ENCODE results near the gene BRD4.
"Not testable (repeated sequence)": the region's sequence is repeated elsewhere in the genome, so short reads cannot be mapped to it uniquely, and the experiment has no call there.

The BRD4 gene

DNA sequence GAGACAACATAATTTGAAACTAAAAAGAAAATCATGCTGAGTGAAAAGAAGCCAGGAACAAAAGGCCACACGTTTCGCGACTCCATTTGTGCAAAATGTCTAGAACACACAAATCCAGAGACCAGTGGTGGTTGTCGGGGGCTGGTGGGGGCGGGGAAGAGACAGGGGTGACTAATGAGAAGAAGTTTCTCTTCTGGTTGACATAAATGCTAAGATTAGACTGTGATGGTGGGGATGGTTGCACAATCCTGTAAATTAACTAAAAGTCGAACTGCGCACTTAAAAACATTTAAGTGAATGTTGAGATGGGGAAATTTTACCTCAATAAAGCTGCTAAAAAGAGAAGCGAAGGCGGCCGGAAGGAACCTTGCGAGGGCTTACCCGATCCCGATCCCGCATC is 40.1 kb upstream of the BRD4 start:
- Histone ChIP-seq H3K27me3 (ENCODE audit: control insufficient read depth, insufficient read depth, low read length) (no peaks in the 10 kb centered on the region), H3K4me3 (ENCODE audit: low read depth, low read length) (no peak overlapping the region), H3K4me1 (ENCODE audit: control insufficient read depth, insufficient read depth, low read length) (no peaks in the 10 kb centered on the region), H3K27ac (ENCODE audit: low read depth, low read length) (no peak overlapping the region), H3K36me3 (ENCODE audit: control insufficient read depth, insufficient read depth, low read length) (peaks cover 63% of the 10 kb centered on the region), H3K9me3 (ENCODE audit: control insufficient read depth, insufficient read depth, low read length) (no peaks in the 10 kb centered on the region), H3K9ac (ENCODE audit: low read depth, low read length) (no peak overlapping the region)

- H3K36me3 ChIP-seq (ENCODE audit: control insufficient read depth, insufficient read depth, low read length) = peaks cover 69% of the 10 kb centered on the region
- H3K9ac ChIP-seq (ENCODE audit: low read depth, low read length) = no peak overlapping the region
- H3K9me3 ChIP-seq (ENCODE audit: control insufficient read depth, insufficient read depth, low read length) = no peaks in the 10 kb centered on the region
Observed at GRCh38 chr19:15371786-15372380, 39.5 kb upstream of the BRD4 start.

DNA sequence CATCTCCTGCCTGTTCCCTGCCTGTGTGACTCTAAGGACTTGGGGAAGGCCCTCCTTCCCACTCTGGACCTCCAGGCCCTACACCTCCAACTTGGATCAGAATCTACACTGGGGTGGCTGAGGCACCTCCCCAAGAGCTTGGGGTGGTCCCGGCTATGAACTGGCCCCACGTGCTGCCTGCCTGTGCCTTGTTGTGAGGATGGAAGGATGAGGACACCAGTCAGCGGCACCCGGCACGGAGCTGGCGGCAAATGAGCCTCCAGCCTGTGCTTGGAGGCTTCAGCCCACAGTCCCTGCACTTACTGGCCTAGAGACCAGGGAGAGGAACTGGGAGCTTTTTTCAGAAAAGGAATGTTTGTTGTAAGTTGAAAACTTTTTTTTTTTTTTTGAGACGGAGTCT is 38.8 kb upstream of the BRD4 start:
- H3K9me3 ChIP-seq (ENCODE audit: control insufficient read depth, insufficient read depth, low read length) = no peaks in the 10 kb centered on the region
- H3K9ac ChIP-seq (ENCODE audit: low read depth, low read length) = no peak overlapping the region
- H3K36me3 ChIP-seq (ENCODE audit: control insufficient read depth, insufficient read depth, low read length) = peaks cover 75% of the 10 kb centered on the region
- H3K4me3 ChIP-seq (ENCODE audit: low read depth, low read length) = no peak overlapping the region
- no peaks in the 10 kb centered on the region for H3K4me1 ChIP-seq (ENCODE audit: control insufficient read depth, insufficient read depth, low read length)
- H3K27ac ChIP-seq (ENCODE audit: low read depth, low read length) = no peak overlapping the region
- no peaks in the 10 kb centered on the region for H3K27me3 ChIP-seq (ENCODE audit: control insufficient read depth, insufficient read depth, low read length)

More at GRCh38 chr19:15371786-15372380, 39.5 kb upstream of the BRD4 start:
- Histone ChIP-seq H3K27me3 (ENCODE audit: control insufficient read depth, insufficient read depth, low read length) (no peaks in the 10 kb centered on the region), H3K27ac (ENCODE audit: low read depth, low read length) (no peak overlapping the region), H3K4me3 (ENCODE audit: low read depth, low read length) (no peak overlapping the region), H3K4me1 (ENCODE audit: control insufficient read depth, insufficient read depth, low read length) (no peaks in the 10 kb centered on the region)

- Histone ChIP-seq H3K9ac (ENCODE audit: low read depth, low read length) (no peak overlapping the region), H3K9me3 (ENCODE audit: control insufficient read depth, insufficient read depth, low read length) (no peaks in the 10 kb centered on the region), H3K36me3 (ENCODE audit: control insufficient read depth, insufficient read depth, low read length) (peaks cover 90% of the 10 kb centered on the region), H3K27me3 (ENCODE audit: control insufficient read depth, insufficient read depth, low read length) (no peaks in the 10 kb centered on the region), H3K4me3 (ENCODE audit: low read depth, low read length) (no peak overlapping the region), H3K4me1 (ENCODE audit: control insufficient read depth, insufficient read depth, low read length) (no peaks in the 10 kb centered on the region), H3K27ac (ENCODE audit: low read depth, low read length) (no peak overlapping the region)
Observed at GRCh38 chr19:15369594-15369891, 37.2 kb upstream of the BRD4 start.

GRCh38 chr19:15368798-15369593 is 36.7 kb upstream of the BRD4 start:
- H3K4me1 ChIP-seq (ENCODE audit: control insufficient read depth, insufficient read depth, low read length) = no peaks in the 10 kb centered on the region
- no peaks in the 10 kb centered on the region for H3K9me3 ChIP-seq (ENCODE audit: control insufficient read depth, insufficient read depth, low read length)
- no peak overlapping the region for H3K9ac ChIP-seq (ENCODE audit: low read depth, low read length)
- H3K27me3 ChIP-seq (ENCODE audit: control insufficient read depth, insufficient read depth, low read length) = no peaks in the 10 kb centered on the region
- H3K27ac ChIP-seq (ENCODE audit: low read depth, low read length) = no peak overlapping the region
- no peak overlapping the region for H3K4me3 ChIP-seq (ENCODE audit: low read depth, low read length)
- H3K36me3 ChIP-seq (ENCODE audit: control insufficient read depth, insufficient read depth, low read length) = peaks cover 91% of the 10 kb centered on the region

- no peak overlapping the region for H3K9ac ChIP-seq (ENCODE audit: low read depth, low read length)
- H3K27ac ChIP-seq (ENCODE audit: low read depth, low read length) = no peak overlapping the region
- H3K36me3 ChIP-seq (ENCODE audit: control insufficient read depth, insufficient read depth, low read length) = peaks cover 85% of the 10 kb centered on the region
- H3K4me1 ChIP-seq (ENCODE audit: control insufficient read depth, insufficient read depth, low read length) = no peaks in the 10 kb centered on the region
- no peaks in the 10 kb centered on the region for H3K9me3 ChIP-seq (ENCODE audit: control insufficient read depth, insufficient read depth, low read length)
- H3K27me3 ChIP-seq (ENCODE audit: control insufficient read depth, insufficient read depth, low read length) = no peaks in the 10 kb centered on the region
- H3K4me3 ChIP-seq (ENCODE audit: low read depth, low read length) = no peak overlapping the region
Observed at GRCh38 chr19:15368051-15368632, 35.8 kb upstream of the BRD4 start.

- Histone ChIP-seq H3K9me3 (ENCODE audit: control insufficient read depth, insufficient read depth, low read length) (no peaks in the 10 kb centered on the region), H3K27me3 (ENCODE audit: control insufficient read depth, insufficient read depth, low read length) (no peaks in the 10 kb centered on the region), H3K9ac (ENCODE audit: low read depth, low read length) (no peak overlapping the region), H3K4me1 (ENCODE audit: control insufficient read depth, insufficient read depth, low read length) (no peaks in the 10 kb centered on the region), H3K4me3 (ENCODE audit: low read depth, low read length) (no peak overlapping the region), H3K36me3 (ENCODE audit: control insufficient read depth, insufficient read depth, low read length) (peaks cover 78% of the 10 kb centered on the region), H3K27ac (ENCODE audit: low read depth, low read length) (no peak overlapping the region)
Observed at GRCh38 chr19:15367439-15367838, 35.1 kb upstream of the BRD4 start.

DNA sequence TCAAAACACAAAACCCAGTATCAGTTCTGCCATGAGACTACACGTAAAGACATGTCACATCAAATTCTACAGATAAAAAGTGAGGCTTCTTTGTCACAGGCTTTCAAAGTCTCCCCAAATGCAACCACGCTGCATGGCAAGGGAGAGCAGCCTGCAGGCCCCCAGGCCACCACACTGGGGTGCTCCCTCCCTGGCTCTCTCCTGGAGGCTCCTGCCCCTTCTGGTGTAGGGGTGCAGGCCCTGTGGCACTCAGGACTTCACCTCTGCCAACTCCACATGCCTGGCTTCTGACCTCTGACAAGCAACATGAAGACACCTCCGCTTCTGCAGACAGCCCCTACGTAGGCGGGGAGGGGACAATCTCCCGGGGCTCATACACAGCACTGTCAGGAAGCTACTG is 32.9 kb upstream of the BRD4 start:
- no peak overlapping the region for H3K9ac ChIP-seq (ENCODE audit: low read depth, low read length)
- H3K9me3 ChIP-seq (ENCODE audit: control insufficient read depth, insufficient read depth, low read length) = peaks cover 3% of the 10 kb centered on the region; the same call in 1 of the 2 replicates
- H3K36me3 ChIP-seq (ENCODE audit: control insufficient read depth, insufficient read depth, low read length) = peaks cover 74% of the 10 kb centered on the region
- H3K4me1 ChIP-seq (ENCODE audit: control insufficient read depth, insufficient read depth, low read length) = no peaks in the 10 kb centered on the region
- H3K27ac ChIP-seq (ENCODE audit: low read depth, low read length) = no peak overlapping the region
- no peaks in the 10 kb centered on the region for H3K27me3 ChIP-seq (ENCODE audit: control insufficient read depth, insufficient read depth, low read length)
- no peak overlapping the region for H3K4me3 ChIP-seq (ENCODE audit: low read depth, low read length)

- H3K9me3 ChIP-seq (ENCODE audit: control insufficient read depth, insufficient read depth, low read length); H3K27ac ChIP-seq (ENCODE audit: low read depth, low read length); H3K9ac ChIP-seq (ENCODE audit: low read depth, low read length); H3K4me3 ChIP-seq (ENCODE audit: low read depth, low read length); H3K27me3 ChIP-seq (ENCODE audit: control insufficient read depth, insufficient read depth, low read length); H3K4me1 ChIP-seq (ENCODE audit: control insufficient read depth, insufficient read depth, low read length): not testable (repeated sequence)
- H3K36me3 ChIP-seq (ENCODE audit: control insufficient read depth, insufficient read depth, low read length) = peaks cover 72% of the 10 kb centered on the region
Observed at GRCh38 chr19:15363791-15364190, 31.5 kb upstream of the BRD4 start.

- not testable (repeated sequence) for H3K4me3 ChIP-seq (ENCODE audit: low read depth, low read length); H3K27me3 ChIP-seq (ENCODE audit: control insufficient read depth, insufficient read depth, low read length); H3K27ac ChIP-seq (ENCODE audit: low read depth, low read length); H3K9me3 ChIP-seq (ENCODE audit: control insufficient read depth, insufficient read depth, low read length); H3K4me1 ChIP-seq (ENCODE audit: control insufficient read depth, insufficient read depth, low read length); H3K9ac ChIP-seq (ENCODE audit: low read depth, low read length)
- peaks cover 72% of the 10 kb centered on the region for H3K36me3 ChIP-seq (ENCODE audit: control insufficient read depth, insufficient read depth, low read length)
Observed at GRCh38 chr19:15363048-15363447, 30.7 kb upstream of the BRD4 start.

GRCh38 chr19:15360015-15360414 is 27.7 kb upstream of the BRD4 start:
- H3K27me3 ChIP-seq (ENCODE audit: control insufficient read depth, insufficient read depth, low read length); H3K4me1 ChIP-seq (ENCODE audit: control insufficient read depth, insufficient read depth, low read length); H3K4me3 ChIP-seq (ENCODE audit: low read depth, low read length); H3K27ac ChIP-seq (ENCODE audit: low read depth, low read length); H3K9ac ChIP-seq (ENCODE audit: low read depth, low read length); H3K9me3 ChIP-seq (ENCODE audit: control insufficient read depth, insufficient read depth, low read length): not testable (repeated sequence)
- peaks cover 70% of the 10 kb centered on the region for H3K36me3 ChIP-seq (ENCODE audit: control insufficient read depth, insufficient read depth, low read length)
